K562 (cell line): Measurements from ENCODE around the gene KLHL35. TPM values are rescaled to one million over a fixed set of nuclear protein-coding genes. Genes with fewer than 3 reads are reported as not detected.

Experiments used
- ADNP ChIP-seq: fragments of 200-800 bp; sonication (Bioruptor generic); IDR thresholded peaks from 2 replicates; pipeline ENCODE4 v1.6.1; 2016; ENCODE audit warnings: missing genetic modification characterization, missing compliant biosample characterization
- ARID4B ChIP-seq: sonication (generic); formaldehyde crosslinking; IDR thresholded peaks from 2 replicates; pipeline ENCODE4 v1.8.0; 2022; ENCODE audit warnings: mild to moderate bottlenecking, missing genetic modification reagents
- CBX1 ChIP-seq: sonication (generic); IDR thresholded peaks from 2 replicates; pipeline ENCODE4 v1.6.1; 2016; ENCODE audit warnings: antibody characterized with exemption, low read depth, mild to moderate bottlenecking
- CBX3 ChIP-seq, 2 experiments: IDR thresholded peaks; 1 replicate in 1 of 2; 2 replicates in 1 of 2; pipeline ENCODE4 v1.6.1; 2012; ENCODE audit warnings: inconsistent platforms in 2 of 2, low read length in 2 of 2, borderline replicate concordance in 1 of 2, control low read depth in 1 of 2
- DIDO1 ChIP-seq: fragments of 450-650 bp; IDR thresholded peaks from 2 replicates; pipeline ENCODE4 v1.6.1; 2016; ENCODE audit warnings: low read depth, missing biosample characterization, missing genetic modification characterization
- ETV1 ChIP-seq: fragments of 450-650 bp; conservative IDR thresholded peaks from 2 replicates; pipeline ENCODE4 v1.6.1; 2016; ENCODE audit warnings: missing genetic modification characterization, control low read depth, low read depth, missing compliant biosample characterization
- MAFF ChIP-seq: IDR thresholded peaks from 2 replicates; pipeline ENCODE4 v1.6.1; 2012; ENCODE audit warnings: low read length, improper control_type of control experiment
- MAX ChIP-seq: sonication (generic); formaldehyde crosslinking; IDR thresholded peaks from 2 replicates; pipeline ENCODE4 v1.9.0; 2022; ENCODE audit warnings: mild to moderate bottlenecking, missing genetic modification reagents
- NRF1 ChIP-seq, 2 experiments: fragments of 450-650 bp; IDR thresholded peaks in 1 of 2; conservative IDR thresholded peaks in 1 of 2; 2 replicates each; pipeline ENCODE4 v1.6.1; 2014; ENCODE audit warnings: mild to moderate bottlenecking in 2 of 2
- POLR2B ChIP-seq: fragments of 450-650 bp; IDR thresholded peaks from 2 replicates; pipeline ENCODE4 v1.6.1; 2018; ENCODE audit warnings: low read depth; ENCODE audit not compliant: partially characterized antibody
- RAD21 ChIP-seq, 2 experiments: fragments of 250-450 bp in 1 of 2; fragments of 450-650 bp in 1 of 2; sonication (Bioruptor Pico) in 1 of 2; formaldehyde crosslinking in 1 of 2; IDR thresholded peaks in 1 of 2; conservative IDR thresholded peaks in 1 of 2; 2 replicates each; pipeline versions ENCODE4 v1.4.0 to v1.8.0; 2020 to 2022; ENCODE audit warnings: mild to moderate bottlenecking in 2 of 2, moderate library complexity in 1 of 2
- RB1 ChIP-seq: fragments of 450-650 bp; IDR thresholded peaks from 2 replicates; pipeline ENCODE4 v1.6.1; 2017; ENCODE audit warnings: low read depth, mild to moderate bottlenecking
- RBBP5 ChIP-seq: fragments of 200-600 bp; sonication (generic); IDR thresholded peaks from 2 replicates; pipeline ENCODE4 v1.6.1; 2012; ENCODE audit warnings: borderline replicate concordance, mild to moderate bottlenecking, low read length, control low read depth, inconsistent platforms; ENCODE audit not compliant: insufficient read depth, poor library complexity, severe bottlenecking
- TAF15 ChIP-seq: fragments of 200-400 bp; formaldehyde crosslinking; IDR thresholded peaks from 2 replicates; pipeline ENCODE4 v1.6.1; 2017; ENCODE audit warnings: mild to moderate bottlenecking, low read depth, low read length, moderate library complexity
- ZKSCAN8 ChIP-seq: fragments of 200-800 bp; sonication (Bioruptor generic); IDR thresholded peaks from 2 replicates; pipeline ENCODE4 v1.6.1; 2016; ENCODE audit warnings: missing genetic modification characterization, missing compliant biosample characterization
- ZNF444 ChIP-seq: fragments of 250-450 bp; sonication (Bioruptor Pico); IDR thresholded peaks from 2 replicates; pipeline ENCODE4 v1.4.0; 2020; ENCODE audit warnings: mild to moderate bottlenecking, moderate library complexity
- ZNF740 ChIP-seq, 3 experiments: fragments of 200-800 bp in 1 of 3; sonication (Bioruptor generic) in 1 of 3; sonication (generic) in 1 of 3; formaldehyde crosslinking in 1 of 3; IDR thresholded peaks; 2 replicates each; pipeline versions ENCODE4 v1.6.1 to v1.8.0; 2016 to 2022; ENCODE audit warnings: mild to moderate bottlenecking in 2 of 3, missing compliant biosample characterization in 2 of 3, missing genetic modification characterization in 2 of 3, missing genetic modification reagents in 1 of 3
- polyA plus RNA-seq, 8 experiments: library from polyadenylated mRNA; depleted of rRNA in 4 of 8; stranded (reverse) in 5 of 8; unstranded in 3 of 8; fragments of >200 nt; fragmentation: Nextera tagmentation in 2 of 8; fragmentation: Illumina TruSeq in 1 of 8; extraction: Ambion mirVana in 2 of 8; extraction: Trizol in 1 of 8; gene quantifications; 2 replicates each; pipeline versions ENCODE4 v1.2.1 to v1.2.3, GENCODE V29; 2011 to 2014; ENCODE audit warnings: inconsistent platforms in 1 of 8, missing spikeins in 1 of 8
- total RNA-seq, 7 experiments: library from RNA; depleted of rRNA in 6 of 7; stranded (reverse); fragments of >200 nt in 6 of 7; fragmentation: Illumina TruSeq in 2 of 7; extraction: Trizol in 2 of 7; gene quantifications; 2 replicates each; pipeline versions ENCODE4 v1.2.1 to v1.2.3, GENCODE V29; 2011 to 2021; ENCODE audit warnings: low replicate concordance in 1 of 7
- TF ChIP-seq, protein P1 (sequence below), 2 experiments: fragments of 450-650 bp in 1 of 2; sonication (generic) in 1 of 2; formaldehyde crosslinking in 1 of 2; IDR thresholded peaks in 1 of 2; conservative IDR thresholded peaks in 1 of 2; 2 replicates each; pipeline versions ENCODE4 v1.6.1 to v1.8.1; 2016 to 2023; ENCODE audit warnings: mild to moderate bottlenecking in 2 of 2, moderate library complexity in 2 of 2, inconsistent platforms in 1 of 2, missing genetic modification reagents in 1 of 2

Gene KLHL35
- total and polyA plus RNA-seq, 9 of the 15 experiments (the other 6 are each of a cell fraction or from before 2014, with no cell fraction given), result not detected

DNA sequence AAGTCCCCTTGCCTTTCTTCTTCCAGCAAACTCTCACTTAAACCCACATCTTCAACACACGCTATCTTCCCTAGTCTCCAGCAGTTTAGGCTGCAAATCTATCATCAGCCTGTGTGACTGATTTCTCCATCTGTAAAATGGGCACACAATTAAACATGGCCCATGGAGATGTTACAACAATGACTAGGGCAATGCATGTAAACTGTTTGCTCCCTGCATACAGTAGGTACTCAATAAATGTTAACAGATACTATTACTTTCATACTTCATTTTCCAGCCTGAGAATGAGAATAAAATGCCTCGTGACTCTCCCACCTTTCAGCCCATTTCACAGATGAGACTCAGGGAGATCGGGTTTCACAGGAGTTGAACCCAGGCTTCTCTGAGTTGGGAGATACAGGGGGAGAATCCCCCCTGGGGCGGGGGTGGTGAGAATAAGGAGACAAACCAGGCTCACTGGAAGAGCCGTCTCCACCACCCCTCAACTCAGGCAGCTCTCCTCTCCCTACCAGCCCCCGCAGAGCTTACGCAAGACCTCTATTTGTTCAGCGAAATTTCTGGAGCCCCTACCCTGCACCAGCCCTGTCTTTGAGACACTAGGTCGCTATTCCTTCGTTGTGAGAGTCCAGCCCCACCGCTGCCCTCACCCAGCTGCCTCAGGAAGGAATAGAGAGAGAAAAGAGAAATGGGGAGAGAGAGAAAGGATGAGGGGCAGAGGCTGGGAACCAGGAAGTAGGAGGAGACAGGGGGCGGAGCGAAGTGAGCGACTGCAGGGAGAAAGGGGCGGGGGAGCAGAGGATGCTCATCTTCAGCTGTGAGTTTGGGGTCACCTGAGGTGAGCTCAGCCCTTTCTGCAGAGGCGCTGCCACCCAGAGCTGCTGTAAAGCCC lies 42.1 kb upstream of the KLHL35 start (continued):
- TF ChIP-seq RAD21 (CRISPR knock-in tag; conservative IDR thresholded peaks at IDR 0.05 in 1 of 2, IDR thresholded peaks at IDR 0.05 in 1 of 2) (no peak), RBBP5 (peak; percentile 1), ETV1 (tag) (peak; percentile 63; the same call in 1 of the 2 replicates), MAFF (no peak), POLR2B (peak; percentile 53), MAX (CRISPR knock-in tag) (peak; percentile 34; the same call in 1 of the 2 replicates), ZNF740 (CRISPR knock-in tag; IDR thresholded peaks at IDR 0.05) (no peak), ZNF740 (tag; IDR thresholded peaks at IDR 0.05) (no peak), TAF15 (no peak), CBX1 (peak; percentile 42; the same call in 1 of the 2 replicates), DIDO1 (tag) (peak; percentile 38; the same call in 1 of the 2 replicates), ARID4B (CRISPR knock-in tag) (peak; percentile 40; the same call in 1 of the 2 replicates), CBX3 (IDR thresholded peaks at IDR 0.05; ENCODE audit: borderline replicate concordance in 1 of 2, low read length in 2 of 2) (peak in 1 of 2 experiments; percentile 85; a peak in 1 of 3 replicates), ADNP (peak; percentile 97), ZNF444 (no peak), RB1 (no peak), ZKSCAN8 (CRISPR knock-in tag) (peak; percentile 95), NRF1 (conservative IDR thresholded peaks at IDR 0.05 in 1 of 2, IDR thresholded peaks at IDR 0.05 in 1 of 2) (peak; percentile 21 to 33; a peak in 1 of 4 replicates)
- TF ChIP-seq, protein P1, sequence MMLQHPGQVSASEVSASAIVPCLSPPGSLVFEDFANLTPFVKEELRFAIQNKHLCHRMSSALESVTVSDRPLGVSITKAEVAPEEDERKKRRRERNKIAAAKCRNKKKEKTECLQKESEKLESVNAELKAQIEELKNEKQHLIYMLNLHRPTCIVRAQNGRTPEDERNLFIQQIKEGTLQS (IDR thresholded peaks at IDR 0.05), result peak; percentile 84
- TF ChIP-seq, protein P1 (CRISPR knock-in tag; conservative IDR thresholded peaks at IDR 0.05), result no peak
